ACC112 (cell line): ENCODE results near the gene FGF22.
"Not testable (repeated sequence)": the region's sequence is repeated elsewhere in the genome, so short reads cannot be mapped to it uniquely, and the experiment has no call there.

Source experiments
- H2AFZ ChIP-seq: fragments of 200-600 bp; sonication (generic); one replicate; pipeline ENCODE4 v1.6.0; 2017; ENCODE audit warnings: antibody characterized with exemption, low read length; ENCODE audit not compliant: unreplicated experiment
- H3K27ac ChIP-seq: fragments of 200-600 bp; sonication (generic); 2 replicates; pipeline ENCODE4 v1.5.1; 2014; ENCODE audit warnings: low read depth, mild to moderate bottlenecking, antibody characterized with exemption, low read length, moderate library complexity
- H3K27me3 ChIP-seq: fragments of 200-600 bp; sonication (generic); 2 replicates; pipeline ENCODE4 v1.6.1; 2014; ENCODE audit warnings: mild to moderate bottlenecking, antibody characterized with exemption, low read length, moderate library complexity, mixed read lengths; ENCODE audit not compliant: insufficient read depth
- H3K36me3 ChIP-seq: fragments of 200-600 bp; sonication (generic); 2 replicates; pipeline ENCODE4 v1.6.1; 2016; ENCODE audit warnings: mild to moderate bottlenecking, antibody characterized with exemption, low read length, moderate library complexity, mixed read lengths; ENCODE audit not compliant: insufficient read depth
- H3K4me1 ChIP-seq: fragments of 200-600 bp; sonication (generic); one replicate; pipeline ENCODE4 v1.6.1; 2016; ENCODE audit warnings: low read length, mixed read lengths; ENCODE audit not compliant: insufficient read depth, unreplicated experiment, control insufficient read depth
- H3K4me3 ChIP-seq: fragments of 200-600 bp; sonication (generic); 2 replicates; pipeline ENCODE4 v1.5.1; 2014; ENCODE audit warnings: mild to moderate bottlenecking, low read depth, low read length
- H3K79me2 ChIP-seq: fragments of 200-600 bp; sonication (generic); one replicate; pipeline ENCODE4 v1.6.0; 2016; ENCODE audit warnings: low read length; ENCODE audit not compliant: control insufficient read depth, unreplicated experiment, insufficient read depth

The FGF22 gene

GRCh38 chr19:623175-623916 lies 16.3 kb upstream of the FGF22 start:
- Histone ChIP-seq H3K36me3 (peaks cover 2% of the 10 kb centered on the region; the same call in 1 of the 2 replicates), H2AFZ (no peak overlapping the region), H3K27me3 (no peaks in the 10 kb centered on the region)

GRCh38 chr19:623974-624373 lies 15.7 kb upstream of the FGF22 start:
- Histone ChIP-seq H3K27ac (peak overlapping the region; percentile 64), H2AFZ (no peak overlapping the region), H3K79me2 (no peaks in the 10 kb centered on the region), H3K4me1 (no peaks in the 10 kb centered on the region), H3K27me3 (no peaks in the 10 kb centered on the region), H3K4me3 (no peak overlapping the region), H3K36me3 (peaks cover 2% of the 10 kb centered on the region; the same call in 1 of the 2 replicates)

More at GRCh38 chr19:623175-623916, 16.3 kb upstream of the FGF22 start:
- Histone ChIP-seq H3K4me1 (no peaks in the 10 kb centered on the region), H3K27ac (peak overlapping the region; percentile 59), H3K79me2 (no peaks in the 10 kb centered on the region), H3K4me3 (no peak overlapping the region)

- Histone ChIP-seq H3K36me3 (peaks cover 2% of the 10 kb centered on the region; the same call in 1 of the 2 replicates), H2AFZ (no peak overlapping the region), H3K27ac (peak overlapping the region; percentile 64; the same call in 1 of the 2 replicates), H3K4me1 (no peaks in the 10 kb centered on the region), H3K79me2 (no peaks in the 10 kb centered on the region), H3K4me3 (no peak overlapping the region), H3K27me3 (no peaks in the 10 kb centered on the region)
Measured at GRCh38 chr19:624433-625109, 15.1 kb upstream of the FGF22 start.

GRCh38 chr19:625257-625656 lies 14.4 kb upstream of the FGF22 start:
- no peaks in the 10 kb centered on the region for H3K4me1 ChIP-seq

GRCh38 chr19:626566-626965 lies 13.1 kb upstream of the FGF22 start:
- not testable (repeated sequence) for H3K4me1 ChIP-seq, H3K36me3 ChIP-seq, H3K27ac ChIP-seq, H3K79me2 ChIP-seq, H3K27me3 ChIP-seq, H2AFZ ChIP-seq, H3K4me3 ChIP-seq

More at GRCh38 chr19:625257-625656, 14.4 kb upstream of the FGF22 start:
- Histone ChIP-seq H3K79me2 (no peaks in the 10 kb centered on the region), H3K4me3 (no peak overlapping the region), H3K27me3 (no peaks in the 10 kb centered on the region), H3K27ac (no peak overlapping the region), H2AFZ (no peak overlapping the region), H3K36me3 (peaks cover 2% of the 10 kb centered on the region; the same call in 1 of the 2 replicates)

- H3K4me1 ChIP-seq = peaks cover 5% of the 10 kb centered on the region
- no peaks in the 10 kb centered on the region for H3K36me3 ChIP-seq
Measured at GRCh38 chr19:628168-628567, 11.5 kb upstream of the FGF22 start.

GRCh38 chr19:629515-629914 lies 10.2 kb upstream of the FGF22 start:
- H3K4me3 ChIP-seq, H2AFZ ChIP-seq, H3K27me3 ChIP-seq, H3K27ac ChIP-seq, H3K4me1 ChIP-seq, H3K79me2 ChIP-seq, H3K36me3 ChIP-seq: not testable (repeated sequence)

More at GRCh38 chr19:628168-628567, 11.5 kb upstream of the FGF22 start:
- H2AFZ ChIP-seq = no peak overlapping the region
- no peaks in the 10 kb centered on the region for H3K27me3 ChIP-seq
- no peak overlapping the region for H3K4me3 ChIP-seq
- H3K27ac ChIP-seq = no peak overlapping the region
- peaks cover 3% of the 10 kb centered on the region for H3K79me2 ChIP-seq

GRCh38 chr19:629961-630714 lies 9.5 kb upstream of the FGF22 start:
- Histone ChIP-seq H3K36me3 (no peaks in the 10 kb centered on the region), H3K79me2 (peaks cover 3% of the 10 kb centered on the region)

GRCh38 chr19:632579-633067 lies 7.1 kb upstream of the FGF22 start:
- Histone ChIP-seq H3K27me3 (no peaks in the 10 kb centered on the region), H2AFZ (peak overlapping the region; percentile 75), H3K4me1 (peaks cover 5% of the 10 kb centered on the region), H3K36me3 (no peaks in the 10 kb centered on the region), H3K27ac (peak overlapping the region; percentile 59), H3K4me3 (peak overlapping the region; percentile 99), H3K79me2 (peaks cover 3% of the 10 kb centered on the region)

More at GRCh38 chr19:629961-630714, 9.5 kb upstream of the FGF22 start:
- Histone ChIP-seq H3K4me3 (no peak overlapping the region), H3K27me3 (no peaks in the 10 kb centered on the region), H2AFZ (no peak overlapping the region), H3K4me1 (peaks cover 5% of the 10 kb centered on the region), H3K27ac (no peak overlapping the region)

- Histone ChIP-seq H3K4me1 (peaks cover 5% of the 10 kb centered on the region), H3K27me3 (no peaks in the 10 kb centered on the region), H2AFZ (peak within 1 kb of the TSS; percentile 75), H3K36me3 (no peaks in the 10 kb centered on the region), H3K79me2 (peaks cover 3% of the 10 kb centered on the region), H3K27ac (peak within 1 kb of the TSS; percentile 59), H3K4me3 (peak within 1 kb of the TSS; percentile 99)
Measured at GRCh38 chr19:633068-633785, 6.5 kb upstream of the FGF22 start, which contains the start of gene POLRMT. TSS of gene POLRMT (minus strand) at chr19:633537. CDS start at chr19:633512, 25 bp downstream.
